Endothelial cell of umbilical vein (primary cell): ENCODE data around the gene NSMCE1. TPM values are rescaled to one million over a fixed set of nuclear protein-coding genes. Genes with fewer than 3 reads are reported as not detected.

ENCODE experiments used
- BruUV-seq: library from RNA; stranded (reverse); fragments of 400-500 nt; replicated peaks from 2 replicates; lab custom pipeline; 2021; lab: Mats Ljungman, UMichigan
- CTCF ChIA-PET: fragments of 300-600, 350-600 bp; sonication (Branson Sonifier 250); formaldehyde crosslinking; loops from one replicate; lab custom pipeline; 2021; ENCODE audit warnings: antibody characterized with exemption, inconsistent platforms; lab: Charles Lee
- POLR2A ChIA-PET: fragments of 300-600, 350-600 bp; sonication (Branson Sonifier 250); formaldehyde crosslinking; loops from one replicate; lab custom pipeline; 2021; ENCODE audit warnings: antibody characterized with exemption, inconsistent platforms; lab: Charles Lee
- DNase-seq: peaks from one replicate; pipeline ENCODE4 v3.0.0-alpha.2; 2011; ENCODE audit warnings: low read depth, low spot score
- FAIRE-seq: peaks from 2 replicates; lab custom pipeline; 2011; peaks lifted over from hg19 to GRCh38; lab: Jason Lieb, UNC
- H2AFZ ChIP-seq: 2 replicates; pipeline ENCODE4 v1.6.0; 2012; ENCODE audit warnings: low read depth, low read length, control low read depth, inconsistent platforms
- H3K27ac ChIP-seq: 2 replicates; pipeline ENCODE4 v1.5.1; 2011; ENCODE audit warnings: low read depth, mild to moderate bottlenecking, control low read depth, low read length, moderate library complexity; ENCODE audit not compliant: insufficient read depth
- H3K27me3 ChIP-seq, 2 experiments: 2 replicates each; pipeline versions ENCODE4 v1.6.0 to v1.6.1; 2011; ENCODE audit warnings: low read length in 2 of 2, mixed read lengths in 1 of 2; ENCODE audit not compliant: control insufficient read depth in 2 of 2, insufficient read depth in 2 of 2
- H3K36me3 ChIP-seq, 2 experiments: 2 replicates in 1 of 2; 3 replicates in 1 of 2; pipeline ENCODE4 v1.5.1; 2011; ENCODE audit warnings: low read length in 2 of 2, mild to moderate bottlenecking in 1 of 2, moderate library complexity in 1 of 2; ENCODE audit not compliant: control insufficient read depth in 2 of 2, insufficient read depth in 2 of 2; ENCODE audit errors: extremely low read depth in 1 of 2
- H3K4me1 ChIP-seq: 3 replicates; pipeline ENCODE4 v1.5.1; 2011; ENCODE audit warnings: mild to moderate bottlenecking, low read length; ENCODE audit not compliant: control insufficient read depth, insufficient read depth; ENCODE audit errors: extremely low read depth
- H3K4me2 ChIP-seq: 2 replicates; pipeline ENCODE4 v1.6.1; 2011; ENCODE audit warnings: low read length, control low read depth, mixed read lengths; ENCODE audit not compliant: insufficient read depth
- H3K4me3 ChIP-seq, 3 experiments: fragments of 200-600 bp in 1 of 3; sonication (generic), shearing (Covaris generic) in 1 of 3; replicated peaks in 1 of 3; 2 replicates each; pipeline ENCODE4 v1.5.1; 2011 to 2016; ENCODE audit warnings: control low read depth in 3 of 3, low read length in 3 of 3, mild to moderate bottlenecking in 2 of 3, inconsistent platforms in 1 of 3, low read depth in 1 of 3, moderate library complexity in 1 of 3; ENCODE audit not compliant: insufficient read depth in 1 of 3
- H3K79me2 ChIP-seq: 2 replicates; pipeline ENCODE4 v1.6.0; 2012; ENCODE audit warnings: low read length, inconsistent platforms; ENCODE audit not compliant: control insufficient read depth, insufficient read depth
- H3K9ac ChIP-seq: replicated peaks from 2 replicates; pipeline ENCODE3; 2011; ENCODE audit warnings: low read length, control low read depth; ENCODE audit not compliant: insufficient read depth; ENCODE audit errors: extremely low read depth
- H3K9me1 ChIP-seq: replicated peaks from 3 replicates; pipeline ENCODE4 v1.6.0; 2011; ENCODE audit warnings: mild to moderate bottlenecking, low read length; ENCODE audit not compliant: control insufficient read depth, insufficient read depth; ENCODE audit errors: extremely low read depth
- H3K9me3 ChIP-seq: replicated peaks from 2 replicates; pipeline ENCODE4 v1.5.1; 2012; ENCODE audit warnings: low read length, inconsistent platforms; ENCODE audit not compliant: control insufficient read depth, insufficient read depth
- H4K20me1 ChIP-seq: replicated peaks from 2 replicates; pipeline ENCODE3; 2011; ENCODE audit warnings: mild to moderate bottlenecking, low read length; ENCODE audit not compliant: control insufficient read depth, insufficient read depth; ENCODE audit errors: extremely low read depth
- EZH2 ChIP-seq: IDR thresholded peaks from 2 replicates; pipeline ENCODE4 v1.6.1; 2012; ENCODE audit warnings: borderline replicate concordance, low read depth, mild to moderate bottlenecking, moderate library complexity, low read length, inconsistent platforms; ENCODE audit not compliant: severe bottlenecking
- FOS ChIP-seq: IDR thresholded peaks from 2 replicates; pipeline ENCODE4 v1.6.1; 2011; ENCODE audit warnings: mild to moderate bottlenecking, low read length, moderate library complexity, borderline replicate concordance; ENCODE audit not compliant: insufficient read depth
- GATA2 ChIP-seq: IDR thresholded peaks from 2 replicates; pipeline ENCODE4 v1.7.0; 2011; ENCODE audit warnings: low read depth, mild to moderate bottlenecking, moderate library complexity, mixed read lengths, low read length; ENCODE audit not compliant: insufficient read length, insufficient read depth
- JUN ChIP-seq: IDR thresholded peaks from 2 replicates; pipeline ENCODE4 v1.6.1; 2011; ENCODE audit warnings: borderline replicate concordance, low read depth; ENCODE audit not compliant: insufficient read length, insufficient read depth
- MYC ChIP-seq: IDR thresholded peaks from one replicate; pipeline ENCODE4 v1.6.1; 2011; ENCODE audit warnings: mild to moderate bottlenecking, low read depth, low read length
- POLR2A ChIP-seq: IDR thresholded peaks from 2 replicates; pipeline ENCODE4 v1.6.1; 2012; ENCODE audit warnings: low read depth, mild to moderate bottlenecking, control low read depth, low read length
- POLR2AphosphoS5 ChIP-seq: IDR thresholded peaks from 2 replicates; pipeline ENCODE4 v1.6.1; 2012; ENCODE audit warnings: low read depth, mild to moderate bottlenecking, control low read depth, low read length, moderate library complexity; ENCODE audit not compliant: insufficient read depth
- dilution Hi-C: fragments of 300-500 bp; cut with MboI; formaldehyde crosslinking; loops from one replicate; pipeline ENCODE4 v1.15.0; 2019; ENCODE audit warnings: low sequenced_read_pairs; ENCODE audit not compliant: extremely low pct_ligation_motif_present
- intact Hi-C: fragments of 100-400 bp; cut with micrococcal nuclease; formaldehyde crosslinking; loops from one replicate; pipeline ENCODE4 v1.10.0; 2022
- polyA plus RNA-seq, 4 experiments: library from polyadenylated mRNA; depleted of rRNA in 3 of 4; stranded (reverse) in 3 of 4; unstranded in 1 of 4; fragments of >200 nt; gene quantifications; 2 replicates each; pipeline versions ENCODE4 v1.2.1 to v1.2.3, GENCODE V29; 2011 to 2012; ENCODE audit warnings: missing spikeins in 1 of 4
- total RNA-seq: library from RNA; stranded (reverse); gene quantifications from 2 replicates; pipeline ENCODE4 v1.2.3, GENCODE V29; 2021
- TF ChIP-seq, protein P1 (sequence below): IDR thresholded peaks from 2 replicates; pipeline ENCODE4 v1.6.1; 2011; ENCODE audit not compliant: insufficient read depth, insufficient read length
- TF ChIP-seq, protein P2 (sequence below), 2 donors: IDR thresholded peaks; 1 replicate in 1 of 2; 2 replicates in 1 of 2; pipeline ENCODE4 v1.5.1; 2011; ENCODE audit warnings: low read length in 2 of 2, mild to moderate bottlenecking in 2 of 2, moderate library complexity in 2 of 2, control low read depth in 1 of 2, inconsistent platforms in 1 of 2, low read depth in 1 of 2; ENCODE audit not compliant: insufficient read depth in 1 of 2; ENCODE audit errors: extremely low read depth in 1 of 2

Gene NSMCE1
- total and polyA plus RNA-seq, 2 donors (not counting 3 experiments of a cell fraction or from before 2014, with no cell fraction given), result 23.8 to 42.0 TPM

GRCh38 chr16:27314986-27315332 lies 46.4 kb upstream of the NSMCE1 start:
- dilution Hi-C loops, result no loop called here
- intact Hi-C loops, result loop anchor here (1.0 to 2.0 kb wide), 6 partner anchors 17 to 80 kb away; partner anchors contain the start of gene NSMCE1

More at GRCh38 chr16:27314986-27315332, 46.4 kb upstream of the NSMCE1 start:
- Histone ChIP-seq H3K4me2 (peak overlapping the region; percentile 94), H2AFZ (no peak overlapping the region), H3K9ac (peak overlapping the region; percentile 99), H3K79me2 (peaks cover 50% of the 10 kb centered on the region), H3K4me3 (peak overlapping the region; percentile 78 to 95 (median 86)), H3K9me1 (no peaks in the 10 kb centered on the region), H3K27ac (peak overlapping the region; percentile 99), H4K20me1 (no peaks in the 10 kb centered on the region), H3K9me3 (no peaks in the 10 kb centered on the region), H3K36me3 (peaks cover 5 to 6% of the 10 kb centered on the region in 2 experiments), H3K27me3 (no peaks in the 10 kb centered on the region), H3K4me1 (peaks cover 47% of the 10 kb centered on the region)
- no peak for TF ChIP-seq GATA2
- TF ChIP-seq MYC, result no peak
- TF ChIP-seq POLR2A, result no peak
- TF ChIP-seq, protein P1, sequence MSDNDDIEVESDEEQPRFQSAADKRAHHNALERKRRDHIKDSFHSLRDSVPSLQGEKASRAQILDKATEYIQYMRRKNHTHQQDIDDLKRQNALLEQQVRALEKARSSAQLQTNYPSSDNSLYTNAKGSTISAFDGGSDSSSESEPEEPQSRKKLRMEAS, result no peak
- no peak for TF ChIP-seq FOS
- no peak for TF ChIP-seq JUN
- TF ChIP-seq, protein P2, sequence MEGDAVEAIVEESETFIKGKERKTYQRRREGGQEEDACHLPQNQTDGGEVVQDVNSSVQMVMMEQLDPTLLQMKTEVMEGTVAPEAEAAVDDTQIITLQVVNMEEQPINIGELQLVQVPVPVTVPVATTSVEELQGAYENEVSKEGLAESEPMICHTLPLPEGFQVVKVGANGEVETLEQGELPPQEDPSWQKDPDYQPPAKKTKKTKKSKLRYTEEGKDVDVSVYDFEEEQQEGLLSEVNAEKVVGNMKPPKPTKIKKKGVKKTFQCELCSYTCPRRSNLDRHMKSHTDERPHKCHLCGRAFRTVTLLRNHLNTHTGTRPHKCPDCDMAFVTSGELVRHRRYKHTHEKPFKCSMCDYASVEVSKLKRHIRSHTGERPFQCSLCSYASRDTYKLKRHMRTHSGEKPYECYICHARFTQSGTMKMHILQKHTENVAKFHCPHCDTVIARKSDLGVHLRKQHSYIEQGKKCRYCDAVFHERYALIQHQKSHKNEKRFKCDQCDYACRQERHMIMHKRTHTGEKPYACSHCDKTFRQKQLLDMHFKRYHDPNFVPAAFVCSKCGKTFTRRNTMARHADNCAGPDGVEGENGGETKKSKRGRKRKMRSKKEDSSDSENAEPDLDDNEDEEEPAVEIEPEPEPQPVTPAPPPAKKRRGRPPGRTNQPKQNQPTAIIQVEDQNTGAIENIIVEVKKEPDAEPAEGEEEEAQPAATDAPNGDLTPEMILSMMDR (IDR thresholded peaks at IDR 0.05; ENCODE audit: extremely low read depth in 1 of 2, insufficient read depth in 1 of 2, low read depth in 1 of 2, low read length in 2 of 2), result no peak
- no peak for TF ChIP-seq POLR2AphosphoS5
- TF ChIP-seq EZH2, result no peak
- POLR2A ChIA-PET, result no interaction called here
- BruUV-seq, result TSS peak; percentile 71
- DNase-seq, result no peak
- no peak for FAIRE-seq
- CTCF ChIA-PET, result interaction anchor here (0.7 to 3.9 kb wide), 4 partner anchors 12 to 135 kb away, joined by 3 to 42 read pairs (median 4); no protein-coding TSS in a partner anchor
